ENCODE measurements around the gene DENND10.
"Not testable (repeated sequence)": the region's sequence is repeated elsewhere in the genome, so short reads cannot be mapped to it uniquely, and the experiment has no call there.

The DENND10 gene

GRCh38 chr10:119166564-119166963, 62.7 kb downstream of the DENND10 start:
- no peak for DNase-seq (ENCODE audit: low read depth, low spot score)

GRCh38 chr10:119167041-119167440, 63.1 kb downstream of the DENND10 start:
- DNase-seq (ENCODE audit: low read depth, low spot score), result no peak

GRCh38 chr10:119174109-119174508, 70.2 kb downstream of the DENND10 start:
- DNase-seq (ENCODE audit: low read depth, low spot score), result no peak

GRCh38 chr10:119176166-119176565, 72.3 kb downstream of the DENND10 start:
- no peak for DNase-seq (ENCODE audit: low read depth, low spot score)

- no peak for DNase-seq (ENCODE audit: low read depth, low spot score)
Measured at GRCh38 chr10:119177708-119178371, 73.9 kb downstream of the DENND10 start.

GRCh38 chr10:119178372-119179119, 74.6 kb downstream of the DENND10 start, which contains the start of gene PRDX3:
Gene PRDX3 (minus strand): TSS chr10:119178812. CDS start chr10:119178790, 22 bp downstream.
- peak; percentile 83 for DNase-seq (ENCODE audit: low read depth, low spot score)

- DNase-seq (ENCODE audit: low read depth, low spot score), result not testable (repeated sequence)
Measured at GRCh38 chr10:119180850-119181400, 77.0 kb downstream of the DENND10 start.

GRCh38 chr10:119183664-119184412, 79.9 kb downstream of the DENND10 start:
- no peak for DNase-seq (ENCODE audit: low read depth, low spot score)
